Prostate gland (tissue), 2 donors: Measurements from ENCODE around the gene RNF215. TPM values are rescaled to one million over a fixed set of nuclear protein-coding genes. Genes with fewer than 3 reads are reported as not detected.

Experiments
- DNase-seq: peaks from one replicate; pipeline ENCODE4 v3.0.0-alpha.2; 2019; ENCODE audit warnings: low spot score
- H3K27ac ChIP-seq, 2 donors: fragments of 200-600 bp; sonication (generic); 2 replicates each; pipeline ENCODE4 v1.5.1; 2017 to 2019
- H3K27me3 ChIP-seq: fragments of 200-600 bp; sonication (generic); replicated peaks from 2 replicates; pipeline ENCODE4 v1.5.1; 2019; ENCODE audit not compliant: insufficient read depth
- H3K36me3 ChIP-seq, 2 donors: fragments of 200-600 bp; sonication (generic); 1 replicate in 1 of 2; 2 replicates in 1 of 2; pipeline versions ENCODE4 v1.5.1 to v1.8.1; 2017 to 2019
- H3K4me1 ChIP-seq: fragments of 200-600 bp; sonication (generic); replicated peaks from 2 replicates; pipeline ENCODE4 v1.5.1; 2019
- H3K4me3 ChIP-seq, 2 donors: fragments of 200-600 bp; sonication (generic); 2 replicates each; pipeline ENCODE4 v1.5.1; 2017 to 2019
- H3K9me3 ChIP-seq: fragments of 200-600 bp; sonication (generic); 2 replicates; pipeline ENCODE4 v1.5.1; 2017
- POLR2A ChIP-seq: fragments of 450-650 bp; IDR thresholded peaks from one replicate; pipeline ENCODE4 v1.6.1; 2016; ENCODE audit warnings: antibody characterized with exemption, mild to moderate bottlenecking
- POLR2AphosphoS5 ChIP-seq: sonication (generic); formaldehyde crosslinking; IDR thresholded peaks from one replicate; pipeline ENCODE4 v1.6.1; 2017; ENCODE audit warnings: antibody characterized with exemption
- WGBS: methylation state at CpG from one replicate; pipeline ENCODE4 v1.1.5; 2018; 5-methylcytosine and 5-hydroxymethylcytosine counted together
- intact Hi-C: fragments of 100-400 bp; cut with DNase I; formaldehyde crosslinking; loops from one replicate; pipeline ENCODE4 v1.14.2; 2022
- total RNA-seq, 2 donors: library from RNA; depleted of rRNA; stranded (reverse); fragments of >200 nt; gene quantifications; one replicate each; pipeline ENCODE4 v1.1.0, GENCODE V29; 2016
- TF ChIP-seq, protein P1 (sequence below), 4 experiments: fragments of 200-600 bp in 2 of 4; fragments of 450-650 bp in 2 of 4; sonication (generic) in 2 of 4; IDR thresholded peaks; 1 replicate in 3 of 4; 2 replicates in 1 of 4; pipeline ENCODE4 v1.5.1; 2016 to 2019; ENCODE audit warnings: antibody characterized with exemption in 4 of 4, mild to moderate bottlenecking in 2 of 4, moderate library complexity in 2 of 4

The RNF215 gene
- total RNA-seq, 2 donors from 2014 or later, result 18.1 to 20.0 TPM

DNA sequence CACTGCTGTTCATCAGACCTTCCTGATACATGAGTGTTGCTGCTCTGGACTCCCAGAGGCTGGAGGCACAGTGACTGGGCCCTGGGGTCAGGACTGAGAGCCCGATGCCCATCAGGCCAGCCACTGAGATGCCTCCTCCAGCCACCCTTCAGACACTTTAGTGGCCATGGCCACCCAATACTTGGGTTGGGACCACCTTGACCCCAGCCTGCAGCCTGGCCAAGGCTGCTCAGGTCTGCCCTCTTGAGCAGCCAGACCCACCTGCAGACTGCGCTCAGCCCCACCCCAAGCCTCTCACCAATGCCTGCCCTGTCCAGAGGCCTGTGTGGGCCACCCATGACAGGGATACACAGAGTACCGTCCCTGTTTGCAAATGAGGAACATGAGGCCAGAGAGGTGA lies 4.2 kb downstream of the RNF215 start:
- DNase-seq, result no peak
- Histone ChIP-seq H3K27me3 (no peaks in the 10 kb centered on the region), H3K4me1 (no peaks in the 10 kb centered on the region), H3K27ac (no peak overlapping the region), H3K9me3 (no peaks in the 10 kb centered on the region), H3K36me3 (no peaks in the 10 kb centered on the region), H3K4me3 (no peak overlapping the region)
- TF ChIP-seq POLR2AphosphoS5 (no peak), POLR2A (no peak)
- TF ChIP-seq, protein P1, sequence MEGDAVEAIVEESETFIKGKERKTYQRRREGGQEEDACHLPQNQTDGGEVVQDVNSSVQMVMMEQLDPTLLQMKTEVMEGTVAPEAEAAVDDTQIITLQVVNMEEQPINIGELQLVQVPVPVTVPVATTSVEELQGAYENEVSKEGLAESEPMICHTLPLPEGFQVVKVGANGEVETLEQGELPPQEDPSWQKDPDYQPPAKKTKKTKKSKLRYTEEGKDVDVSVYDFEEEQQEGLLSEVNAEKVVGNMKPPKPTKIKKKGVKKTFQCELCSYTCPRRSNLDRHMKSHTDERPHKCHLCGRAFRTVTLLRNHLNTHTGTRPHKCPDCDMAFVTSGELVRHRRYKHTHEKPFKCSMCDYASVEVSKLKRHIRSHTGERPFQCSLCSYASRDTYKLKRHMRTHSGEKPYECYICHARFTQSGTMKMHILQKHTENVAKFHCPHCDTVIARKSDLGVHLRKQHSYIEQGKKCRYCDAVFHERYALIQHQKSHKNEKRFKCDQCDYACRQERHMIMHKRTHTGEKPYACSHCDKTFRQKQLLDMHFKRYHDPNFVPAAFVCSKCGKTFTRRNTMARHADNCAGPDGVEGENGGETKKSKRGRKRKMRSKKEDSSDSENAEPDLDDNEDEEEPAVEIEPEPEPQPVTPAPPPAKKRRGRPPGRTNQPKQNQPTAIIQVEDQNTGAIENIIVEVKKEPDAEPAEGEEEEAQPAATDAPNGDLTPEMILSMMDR (IDR thresholded peaks at IDR 0.05), result no peak
- WGBS, result 84% methylated on average over 3 of the region's 3 CpGs
- intact Hi-C loops, result no loop called here

DNA sequence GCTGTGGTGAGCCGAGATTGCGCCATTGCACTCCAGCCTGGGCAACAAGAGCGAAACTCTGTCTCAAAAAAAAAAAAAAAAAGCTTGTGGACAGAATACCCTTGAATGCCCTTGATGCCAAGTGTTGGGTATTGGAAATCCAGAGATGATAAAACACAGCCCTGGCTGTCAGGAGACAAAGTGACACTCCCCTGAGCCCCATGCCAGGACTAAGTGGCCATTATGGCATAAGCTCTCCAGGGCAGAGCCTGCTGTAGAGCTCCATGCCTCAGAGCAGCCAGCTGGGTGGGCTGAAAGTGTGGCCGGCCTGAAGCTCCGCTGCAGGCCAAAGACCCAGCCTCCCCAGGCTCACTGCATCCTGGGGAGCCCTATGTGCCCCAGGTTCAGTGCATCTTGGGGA lies 4.9 kb downstream of the RNF215 start:
- intact Hi-C loops, result no loop called here
- Histone ChIP-seq H3K9me3 (no peaks in the 10 kb centered on the region), H3K36me3 (no peaks in the 10 kb centered on the region), H3K27ac (no peak overlapping the region), H3K4me1 (no peaks in the 10 kb centered on the region), H3K4me3 (no peak overlapping the region), H3K27me3 (no peaks in the 10 kb centered on the region)
- no peak for DNase-seq
- TF ChIP-seq, protein P1 (IDR thresholded peaks at IDR 0.05), result no peak
- no peak for TF ChIP-seq POLR2AphosphoS5
- no peak for TF ChIP-seq POLR2A
- WGBS, result 88% methylated on average over 5 of the region's 5 CpGs

DNA sequence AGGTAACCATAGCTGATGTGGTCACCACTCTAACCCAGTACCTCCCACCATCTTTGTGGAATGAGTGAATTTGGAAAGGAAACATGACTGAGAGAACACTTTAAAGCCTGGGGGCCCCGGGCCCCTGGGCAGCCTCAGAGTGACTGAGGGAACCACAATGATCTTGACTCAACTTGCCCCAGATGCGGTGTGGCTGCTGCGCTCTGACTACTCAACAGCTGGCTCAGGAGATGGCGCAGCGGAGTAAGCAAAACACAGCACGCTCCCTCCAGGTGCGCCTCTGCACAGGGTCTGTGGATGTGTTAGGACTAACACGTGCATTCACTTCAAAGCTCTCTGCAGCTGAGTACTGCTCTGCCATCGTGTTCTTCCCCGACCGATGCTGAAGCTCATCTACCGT lies 5.9 kb downstream of the RNF215 start:
- no peak for DNase-seq
- H3K27ac ChIP-seq, result no peak overlapping the region
- TF ChIP-seq POLR2A (no peak), POLR2AphosphoS5 (no peak)
- TF ChIP-seq, protein P1 (IDR thresholded peaks at IDR 0.05), result no peak
- H3K36me3 ChIP-seq, result no peaks in the 10 kb centered on the region
- H3K27me3 ChIP-seq, result no peaks in the 10 kb centered on the region
- WGBS, result 88% methylated on average over 12 of the region's 12 CpGs
- no peak overlapping the region for H3K4me3 ChIP-seq
- no peaks in the 10 kb centered on the region for H3K9me3 ChIP-seq
- intact Hi-C loops, result no loop called here
- no peaks in the 10 kb centered on the region for H3K4me1 ChIP-seq

DNA sequence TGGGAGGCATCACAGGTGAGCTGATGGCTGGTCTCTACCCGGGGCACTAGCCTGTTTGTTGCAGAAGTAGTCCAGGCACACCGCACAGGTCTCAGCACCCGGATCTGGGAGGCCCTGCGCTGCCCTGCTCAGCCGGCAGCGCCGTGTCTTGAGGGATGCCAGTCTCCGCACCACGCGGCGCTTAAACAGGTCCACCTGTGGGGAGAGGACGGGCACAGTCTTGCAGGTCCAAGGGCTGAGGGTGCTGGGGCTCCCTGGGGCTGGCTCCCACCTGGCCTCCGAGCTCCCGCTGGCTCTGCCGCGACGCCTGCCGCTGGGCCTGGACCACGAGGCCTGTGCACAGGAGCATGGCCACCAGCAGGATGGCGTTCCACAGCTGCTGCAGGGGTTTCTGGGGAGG lies 7.2 kb downstream of the RNF215 start:
- Histone ChIP-seq H3K4me3 (no peak overlapping the region), H3K27ac (no peak overlapping the region), H3K36me3 (no peaks in the 10 kb centered on the region), H3K27me3 (no peaks in the 10 kb centered on the region), H3K4me1 (no peaks in the 10 kb centered on the region), H3K9me3 (no peaks in the 10 kb centered on the region)
- TF ChIP-seq, protein P1 (IDR thresholded peaks at IDR 0.05), result no peak
- TF ChIP-seq POLR2A, result no peak
- TF ChIP-seq POLR2AphosphoS5, result no peak
- intact Hi-C loops, result no loop called here
- DNase-seq, result no peak
- WGBS, result 96% methylated on average over 20 of the region's 20 CpGs

DNA sequence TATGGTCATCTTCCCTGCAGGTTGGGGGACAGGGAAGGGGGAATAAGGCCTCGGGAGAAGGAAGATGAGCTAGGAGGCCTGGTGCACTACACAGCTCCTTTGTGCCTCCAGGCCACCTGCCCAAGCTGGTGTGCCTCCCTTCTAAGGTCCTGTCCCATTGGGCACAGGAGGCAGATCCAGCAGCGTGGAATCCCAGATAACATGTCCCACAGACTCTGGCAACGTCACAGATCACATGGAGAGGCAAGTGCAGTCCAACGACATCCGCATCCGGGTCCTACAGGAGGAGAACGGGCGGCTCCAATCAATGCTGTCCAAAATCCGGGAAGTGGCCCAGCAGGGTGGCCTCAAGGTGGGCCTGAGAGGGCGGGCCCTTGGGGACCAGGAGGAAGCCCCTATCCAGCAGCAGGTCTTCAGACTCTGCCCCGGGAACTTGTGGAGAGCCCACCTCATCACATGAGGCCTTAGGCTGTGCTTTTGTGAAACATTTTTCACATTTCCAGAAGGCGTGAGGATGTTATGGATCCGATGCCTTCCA lies 11.8 kb downstream of the RNF215 start:
- H3K36me3 ChIP-seq, result no peaks in the 10 kb centered on the region
- no peaks in the 10 kb centered on the region for H3K27me3 ChIP-seq
- no peaks in the 10 kb centered on the region for H3K9me3 ChIP-seq
- 92% methylated on average over 13 of the region's 13 CpGs for WGBS
- H3K4me1 ChIP-seq, result no peaks in the 10 kb centered on the region
- no peak overlapping the region for H3K4me3 ChIP-seq
- intact Hi-C loops, result no loop called here
- no peak for DNase-seq
- TF ChIP-seq POLR2AphosphoS5, result no peak
- TF ChIP-seq POLR2A, result no peak
- TF ChIP-seq, protein P1 (IDR thresholded peaks at IDR 0.05), result no peak
- H3K27ac ChIP-seq, result no peak overlapping the region
